Transverse colon (tissue), 4 donors: Measurements from ENCODE around the gene HECW1. TPM values are rescaled to one million over a fixed set of nuclear protein-coding genes. Genes with fewer than 3 reads are reported as not detected.

Experiments
- DNase-seq: peaks from one replicate; pipeline ENCODE4 v3.0.0-alpha.2; 2019
- H3K27ac ChIP-seq, 4 donors: fragments of 200-600 bp; sonication (generic); 2 replicates each; pipeline ENCODE4 v1.5.1; 2016 to 2018; ENCODE audit warnings: inconsistent platforms in 4 of 4
- H3K27me3 ChIP-seq: fragments of 200-600 bp; sonication (generic); 2 replicates; pipeline ENCODE4 v1.5.1; 2017; ENCODE audit warnings: inconsistent platforms
- H3K36me3 ChIP-seq, 4 donors: fragments of 200-600 bp; sonication (generic); 2 replicates each; pipeline ENCODE4 v1.5.1; 2017 to 2019; ENCODE audit warnings: inconsistent platforms in 4 of 4
- H3K4me1 ChIP-seq, 4 donors: fragments of 200-600 bp; sonication (generic); 2 replicates each; pipeline ENCODE4 v1.5.1; 2017 to 2020; ENCODE audit warnings: inconsistent platforms in 4 of 4
- H3K4me3 ChIP-seq, 4 donors: fragments of 200-600 bp; sonication (generic); 1 replicate in 1 of 4; 2 replicates in 3 of 4; pipeline versions ENCODE4 v1.5.1 to v1.6.1; 2017 to 2019; ENCODE audit warnings: inconsistent platforms in 4 of 4
- H3K9me3 ChIP-seq, 2 donors: fragments of 200-600 bp; sonication (generic); 2 replicates each; pipeline ENCODE4 v1.5.1; 2017 to 2019; ENCODE audit warnings: inconsistent platforms in 2 of 2
- CTCF ChIP-seq, 5 experiments: fragments of 200-600 bp in 3 of 5; fragments of 450-650 bp in 2 of 5; sonication (generic) in 3 of 5; IDR thresholded peaks; 1 replicate in 2 of 5; 2 replicates in 3 of 5; pipeline ENCODE4 v1.5.1; 2016 to 2017; ENCODE audit warnings: antibody characterized with exemption in 5 of 5, inconsistent platforms in 3 of 5, mild to moderate bottlenecking in 2 of 5, moderate library complexity in 1 of 5
- EP300 ChIP-seq: sonication (generic); formaldehyde crosslinking; IDR thresholded peaks from one replicate; pipeline ENCODE4 v1.6.1; 2017; ENCODE audit warnings: antibody characterized with exemption, low read depth
- POLR2A ChIP-seq: fragments of 450-650 bp; IDR thresholded peaks from one replicate; pipeline ENCODE4 v1.6.1; 2016; ENCODE audit warnings: antibody characterized with exemption, mild to moderate bottlenecking, moderate library complexity
- POLR2AphosphoS5 ChIP-seq, 3 donors: sonication (generic); formaldehyde crosslinking; IDR thresholded peaks; one replicate each; pipeline ENCODE4 v1.6.1; 2016; ENCODE audit warnings: antibody characterized with exemption in 3 of 3
- WGBS, 2 donors: methylation state at CpG; one replicate each; pipeline ENCODE4 v1.1.5; 2018; ENCODE audit warnings: low coverage in 1 of 2; 5-methylcytosine and 5-hydroxymethylcytosine counted together
- in situ Hi-C, 4 donors: fragments of 200-750 bp; cut with MboI; loops; one replicate each; pipeline versions ENCODE4 v1.15.0 to v1.15.1; 2017; ENCODE audit warnings: low sequenced_read_pairs in 3 of 4, low pct_ligation_motif_present in 1 of 4, low pct_unique_long_range_greater_than_20kb in 1 of 4
- intact Hi-C: fragments of 100-400 bp; cut with DNase I; formaldehyde crosslinking; loops from one replicate; pipeline ENCODE4 v1.15.1; 2023; ENCODE audit warnings: low total_unique reads
- total RNA-seq, 4 donors: library from RNA; depleted of rRNA; stranded (reverse); fragments of >200 nt; gene quantifications; one replicate each; pipeline ENCODE4 v1.1.0, GENCODE V29; 2016

HECW1 gene
- total RNA-seq, 4 donors from 2014 or later = 1.1 to 1.4 TPM; not detected in 2

DNA sequence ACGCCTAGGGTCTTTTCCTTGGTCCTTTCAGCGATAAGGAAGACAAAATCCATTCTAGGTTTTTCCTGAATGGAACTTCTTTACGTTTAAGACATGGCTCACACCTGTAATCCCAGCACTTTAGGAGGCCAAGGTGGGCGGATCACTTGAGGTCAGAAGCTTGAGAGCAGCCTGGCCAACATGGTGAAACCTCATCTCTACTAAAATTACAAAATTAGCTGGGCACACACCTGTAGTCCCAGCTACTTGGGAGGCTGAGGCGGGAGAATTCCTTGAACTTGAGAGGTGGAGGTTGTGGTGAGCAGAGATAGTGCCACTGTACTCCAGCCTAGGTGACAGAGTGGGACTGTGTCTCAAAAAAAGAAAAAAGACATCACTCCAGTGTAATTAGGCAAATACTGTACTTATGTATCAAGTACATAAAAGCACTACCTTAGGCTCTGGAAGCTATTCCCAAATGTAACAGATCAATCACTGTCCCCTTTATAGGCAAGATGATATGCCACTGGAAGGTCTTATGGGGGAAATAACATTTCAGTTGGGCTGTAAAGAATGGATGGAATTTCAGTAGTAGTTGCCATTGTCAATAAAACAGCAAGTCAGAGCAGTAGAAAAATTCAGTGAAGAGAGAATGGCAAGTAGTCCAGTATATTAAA is 476.2 kb downstream of the HECW1 start:
- Histone ChIP-seq H3K27me3 (no peaks in the 10 kb centered on the region), H3K4me1 (peaks cover 16 to 81% (median 69%) of the 10 kb centered on the region in 4 donors), H3K4me3 (no peak overlapping the region), H3K27ac (peak overlapping the region; percentile 54 to 74 (median 64)), H3K9me3 (no peaks in the 10 kb centered on the region), H3K36me3 (no peaks in the 10 kb centered on the region)
- intact Hi-C loops = loop anchor here (5.0 kb wide), 1 partner anchor 819 kb away; no protein-coding TSS in a partner anchor
- WGBS, 2 donors = 78 to 87% methylated on average over 3 to 5 of the region's 5 CpGs
- TF ChIP-seq CTCF (IDR thresholded peaks at IDR 0.05) = no peak
- no peak for TF ChIP-seq POLR2A
- no peak for TF ChIP-seq POLR2AphosphoS5 (IDR thresholded peaks at IDR 0.05)
- no peak for TF ChIP-seq EP300
- in situ Hi-C loops = loop anchor here in 3 of 4 donors (10.0 to 25.0 kb wide), 3 partner anchors 106 to 249 kb away; no protein-coding TSS in a partner anchor
- no peak for DNase-seq

GRCh38 chr7:43589133-43589478 is 476.7 kb downstream of the HECW1 start:
- TF ChIP-seq POLR2AphosphoS5 (IDR thresholded peaks at IDR 0.05) (no peak), CTCF (IDR thresholded peaks at IDR 0.05) (no peak), EP300 (no peak), POLR2A (no peak)
- DNase-seq = no peak
- peaks cover 16 to 80% (median 68%) of the 10 kb centered on the region in 4 donors for H3K4me1 ChIP-seq
- no peaks in the 10 kb centered on the region for H3K27me3 ChIP-seq
- no peaks in the 10 kb centered on the region for H3K9me3 ChIP-seq
- intact Hi-C loops = loop anchor here (5.0 kb wide), 1 partner anchor 818 kb away; no protein-coding TSS in a partner anchor
- peak overlapping the region; percentile 54 to 74 (median 64) for H3K27ac ChIP-seq
- no peak overlapping the region for H3K4me3 ChIP-seq
- H3K36me3 ChIP-seq = no peaks in the 10 kb centered on the region
- in situ Hi-C loops = loop anchor here in 3 of 4 donors (10.0 to 25.0 kb wide), 3 partner anchors 106 to 248 kb away; no protein-coding TSS in a partner anchor

DNA sequence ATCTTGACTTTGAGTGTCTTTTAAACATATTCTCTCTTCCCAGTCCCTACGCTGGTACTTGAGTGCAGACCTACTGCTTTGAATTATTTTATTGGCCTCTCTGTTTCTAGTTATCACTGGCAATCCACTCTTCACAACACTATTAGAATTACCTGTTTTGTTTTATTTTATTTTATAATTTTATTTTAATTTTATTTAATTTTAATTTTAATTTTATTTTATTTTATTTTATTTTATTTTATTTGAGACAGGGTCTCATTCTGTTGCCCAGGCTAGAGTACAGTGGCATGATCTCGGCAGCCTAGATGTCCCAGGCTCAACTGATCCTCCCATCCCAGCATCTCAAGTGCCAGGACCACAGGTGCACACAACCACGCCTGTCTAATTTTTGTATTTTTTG is 477.3 kb downstream of the HECW1 start:
- peaks cover 11 to 78% (median 62%) of the 10 kb centered on the region in 4 donors for H3K4me1 ChIP-seq
- no peaks in the 10 kb centered on the region for H3K9me3 ChIP-seq
- in situ Hi-C loops (loop anchor here in 3 of 4 donors (10.0 to 25.0 kb wide), 3 partner anchors 105 to 248 kb away; no protein-coding TSS in a partner anchor), intact Hi-C loops (loop anchor here (5.0 kb wide), 1 partner anchor 818 kb away; no protein-coding TSS in a partner anchor)
- H3K27me3 ChIP-seq = no peaks in the 10 kb centered on the region
- TF ChIP-seq EP300 = no peak
- H3K36me3 ChIP-seq = no peaks in the 10 kb centered on the region
- H3K4me3 ChIP-seq = no peak overlapping the region
- WGBS, 2 donors = 73 to 80% methylated on average over 2 to 3 of the region's 3 CpGs
- no peak for DNase-seq
- peak overlapping the region; percentile 54 to 74 (median 64) for H3K27ac ChIP-seq

DNA sequence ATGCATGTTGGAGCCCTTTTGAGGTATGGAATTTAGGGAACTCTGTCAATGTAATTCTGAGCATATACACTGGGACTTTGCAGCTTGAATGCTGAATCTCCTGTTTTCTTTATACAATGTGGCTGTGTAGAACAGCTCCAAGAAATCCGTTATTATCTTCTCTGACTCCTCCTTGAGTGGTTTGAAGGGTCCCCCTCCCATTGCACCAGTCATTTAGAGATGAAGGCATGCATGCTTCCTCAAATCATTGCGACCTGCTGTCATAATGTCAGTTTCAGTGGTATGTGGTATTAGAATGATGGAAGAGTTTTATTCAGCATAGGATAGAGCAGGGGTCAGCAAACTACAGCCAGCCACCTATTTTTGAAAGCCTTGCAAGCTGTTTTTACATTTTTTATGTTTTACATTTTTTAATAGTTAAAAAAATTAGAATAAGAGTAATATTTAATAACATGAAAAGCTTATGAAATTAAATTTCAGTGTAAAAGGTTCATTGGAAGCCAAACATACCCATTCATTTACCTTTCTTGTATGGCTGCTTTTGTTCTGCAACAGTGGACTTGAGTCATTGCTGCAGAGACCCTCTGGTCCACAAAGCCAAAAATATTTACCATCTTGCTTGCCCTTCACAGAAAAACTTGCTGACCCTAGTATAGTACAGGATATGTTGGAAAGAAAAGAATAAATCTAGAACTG is 478.6 kb downstream of the HECW1 start:
- WGBS, 2 donors = 48 to 49% methylated on average over 2 of the region's 2 CpGs
- peaks cover 0 to 5% (median 0%) of the 10 kb centered on the region in 4 donors for H3K36me3 ChIP-seq
- intact Hi-C loops (no loop called here), in situ Hi-C loops (loop anchor here in 2 of 4 donors (25.0 kb wide), 1 partner anchor 246 kb away; no protein-coding TSS in a partner anchor)
- TF ChIP-seq POLR2A (no peak), EP300 (no peak), CTCF (IDR thresholded peaks at IDR 0.05) (no peak), POLR2AphosphoS5 (IDR thresholded peaks at IDR 0.05) (no peak)
- no peaks in the 10 kb centered on the region for H3K9me3 ChIP-seq
- H3K4me3 ChIP-seq = no peak overlapping the region
- H3K27me3 ChIP-seq = no peaks in the 10 kb centered on the region
- no peak for DNase-seq
- H3K4me1 ChIP-seq = peaks cover 7 to 68% (median 49%) of the 10 kb centered on the region in 4 donors
- H3K27ac ChIP-seq = peak overlapping the region; percentile 49 to 74 (median 64)
